HG02973 (cell line): ENCODE data around the gene C19orf85.
A peak's percentile ranks its signal among the peaks of the same experiment; 100 is the strongest.
"Not testable (repeated sequence)": the region's sequence is repeated elsewhere in the genome, so short reads cannot be mapped to it uniquely, and the experiment has no call there.

Experiments
- ATAC-seq: cut with Tn5 transposase; IDR thresholded peaks from one replicate; pipeline ENCODE4 v1.9.1; 2021; ENCODE audit warnings: moderate library complexity; ENCODE audit not compliant: unreplicated experiment

The C19orf85 gene

GRCh38 chr19:55464662-55465054 lies at the start of gene C19orf85:
TSS of gene C19orf85 (minus strand) at chr19:55464751. CDS start at chr19:55464554, 197 bp downstream.
- ATAC-seq = no peak

DNA sequence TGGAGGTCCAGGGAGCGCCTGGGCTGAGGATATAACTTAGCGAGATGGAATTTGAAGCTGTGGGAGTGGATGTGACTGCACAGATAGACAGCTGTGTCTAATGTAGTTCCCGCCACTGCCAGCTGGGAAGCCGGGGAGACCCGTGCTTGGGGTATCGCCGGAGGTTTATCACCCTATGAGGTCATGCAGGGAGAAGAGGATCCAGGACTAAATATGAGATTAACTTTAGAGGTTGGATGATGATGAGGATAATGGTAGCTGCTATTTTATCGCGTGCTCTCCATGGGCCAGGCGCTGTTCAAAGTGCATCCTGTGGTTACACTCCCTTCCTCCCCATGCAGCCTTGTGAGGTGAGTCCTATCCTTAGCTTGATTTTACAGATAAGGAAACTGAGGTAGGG lies 43.6 kb upstream of the C19orf85 start:
- no peak for ATAC-seq

- ATAC-seq = no peak
Observed at GRCh38 chr19:55504981-55505380, 40.4 kb upstream of the C19orf85 start.

DNA sequence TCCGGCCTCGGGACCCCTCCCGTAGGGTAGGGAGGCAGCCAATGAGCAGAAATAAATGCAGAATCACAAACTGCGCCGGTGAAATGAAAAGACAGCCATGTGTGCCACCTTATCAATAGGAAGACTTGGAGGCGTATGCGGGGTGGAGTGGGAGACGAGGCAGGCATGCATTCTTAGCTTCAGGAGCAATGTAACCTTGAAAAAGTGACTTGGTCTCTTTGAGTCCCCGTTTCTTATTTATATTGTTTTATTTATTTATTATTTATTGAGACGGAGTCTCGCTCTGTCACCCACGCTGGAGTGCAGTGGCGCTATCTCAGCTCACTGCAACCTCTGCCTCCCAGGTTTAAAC lies 39.7 kb upstream of the C19orf85 start:
- ATAC-seq = no peak

- ATAC-seq = peak; percentile 81
Observed at GRCh38 chr19:55503502-55504251, 39.1 kb upstream of the C19orf85 start.

- ATAC-seq = no peak
Observed at GRCh38 chr19:55503157-55503501, 38.6 kb upstream of the C19orf85 start.

- ATAC-seq = no peak
Observed at GRCh38 chr19:55502197-55502952, 37.8 kb upstream of the C19orf85 start.

- no peak for ATAC-seq
Observed at GRCh38 chr19:55500368-55500952, 35.9 kb upstream of the C19orf85 start.

- no peak for ATAC-seq
Observed at GRCh38 chr19:55498246-55498840, 33.8 kb upstream of the C19orf85 start.

DNA sequence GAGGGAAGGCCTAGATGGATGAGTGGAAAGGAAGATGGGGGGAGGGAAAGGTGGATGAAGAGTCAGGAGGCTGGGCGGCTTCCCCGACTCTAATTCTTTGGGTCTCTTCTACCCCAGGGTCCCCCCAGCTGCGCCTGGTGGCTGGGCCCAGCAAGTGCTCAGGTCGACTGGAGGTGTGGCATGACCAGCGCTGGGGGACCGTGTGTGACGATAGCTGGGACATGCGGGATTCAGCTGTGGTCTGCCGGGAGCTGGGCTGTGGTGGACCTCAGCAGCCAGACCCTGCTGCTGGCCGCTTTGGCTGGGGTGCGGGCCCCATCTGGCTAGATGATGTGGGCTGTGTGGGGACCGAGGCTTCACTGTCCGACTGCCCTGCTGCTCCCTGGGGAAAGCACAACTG lies 33.2 kb upstream of the C19orf85 start:
- ATAC-seq = no peak

- ATAC-seq = not testable (repeated sequence)
Observed at GRCh38 chr19:55496820-55497219, 32.3 kb upstream of the C19orf85 start.

- ATAC-seq = no peak
Observed at GRCh38 chr19:55495646-55496349, 31.2 kb upstream of the C19orf85 start.

DNA sequence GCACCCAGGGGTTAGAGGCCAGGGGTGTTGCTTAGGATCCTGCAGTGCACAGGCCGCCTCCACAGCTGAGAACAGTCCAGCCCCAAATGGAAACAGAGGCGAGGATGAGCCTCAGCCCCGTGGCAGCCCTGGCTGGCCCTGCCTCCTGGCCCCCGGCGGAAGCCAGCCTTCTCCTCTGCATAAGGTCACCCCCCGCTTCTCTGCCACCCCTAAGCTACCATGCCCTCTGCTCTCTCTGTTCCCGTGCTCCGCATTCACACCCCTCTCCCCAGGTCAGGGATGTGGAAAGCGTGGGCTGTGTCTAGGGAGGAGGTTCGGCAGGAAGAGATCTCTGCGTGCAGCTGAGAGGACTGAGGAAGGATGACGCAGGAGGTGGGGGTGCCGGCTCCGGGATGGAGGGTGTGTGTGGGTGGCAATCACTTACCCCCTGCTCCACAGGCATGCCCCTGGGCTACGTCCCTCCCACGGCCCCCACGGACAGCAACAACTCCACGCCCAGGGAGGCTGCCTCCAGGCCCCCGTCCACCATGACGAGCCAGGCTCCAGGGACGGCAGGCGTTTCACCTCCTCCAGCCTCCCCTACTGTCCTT lies 29.7 kb upstream of the C19orf85 start:
- no peak for ATAC-seq

GRCh38 chr19:55493645-55494171 lies 29.2 kb upstream of the C19orf85 start:
- ATAC-seq = no peak

DNA sequence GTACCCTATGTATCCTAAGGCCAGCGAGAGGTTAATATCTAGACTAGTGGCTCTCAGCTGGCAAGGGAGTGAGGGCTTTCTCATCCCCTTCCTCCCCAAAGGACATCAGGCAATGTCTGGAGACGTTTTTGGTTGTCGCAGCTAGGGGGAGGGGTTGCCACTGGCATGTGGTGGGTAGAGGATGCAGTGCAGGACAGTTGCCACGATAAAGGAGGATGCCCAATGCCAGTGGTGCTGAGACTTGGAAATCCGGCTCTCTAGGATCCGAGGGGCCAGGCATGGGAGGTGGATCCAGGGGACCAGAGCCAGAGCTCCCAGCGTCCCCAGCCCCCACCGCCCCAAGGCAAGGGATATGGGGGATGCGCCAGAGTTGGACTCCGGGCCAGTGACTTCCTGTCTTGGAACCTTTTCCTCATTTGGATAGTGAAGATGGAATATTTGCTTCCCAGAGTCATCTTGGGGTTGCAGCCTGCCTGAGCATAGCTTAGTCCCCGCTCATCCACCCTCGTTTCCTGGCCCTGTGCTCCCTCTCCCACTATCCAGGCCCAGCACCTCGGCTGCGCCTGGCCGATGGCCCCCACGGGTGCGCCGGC lies 28.6 kb upstream of the C19orf85 start:
- no peak for ATAC-seq

DNA sequence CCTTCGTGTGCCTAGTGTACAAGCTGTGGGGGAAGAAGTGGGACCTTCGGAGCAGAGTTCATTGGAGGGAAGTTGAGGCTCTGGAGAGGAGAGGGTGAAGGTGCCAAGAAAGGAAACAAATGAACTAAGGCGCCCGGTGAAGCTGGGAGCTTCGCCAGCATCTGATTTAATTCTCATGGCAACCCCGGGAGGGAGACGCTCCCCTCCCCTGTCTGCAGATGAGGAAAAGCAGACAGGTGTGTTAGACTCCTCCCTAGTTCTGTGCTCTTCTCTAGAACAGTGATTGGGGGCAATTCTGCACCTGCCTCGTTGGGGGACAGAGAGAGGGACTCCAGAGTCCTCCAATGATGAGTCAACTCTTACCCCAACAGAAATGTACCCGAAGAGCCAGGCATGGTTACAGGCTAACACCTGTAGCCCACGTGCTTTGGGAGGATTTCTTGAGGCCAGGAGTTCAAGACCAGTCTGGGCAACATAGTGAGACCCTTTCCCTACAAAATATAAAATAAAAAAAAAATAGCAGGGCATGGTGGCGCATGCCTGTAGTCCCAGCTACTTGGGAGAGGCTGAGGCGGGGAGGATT lies 27.9 kb upstream of the C19orf85 start:
- ATAC-seq = no peak

- no peak for ATAC-seq
Observed at GRCh38 chr19:55491546-55492360, 27.2 kb upstream of the C19orf85 start.

GRCh38 chr19:55490478-55491432 lies 26.2 kb upstream of the C19orf85 start:
- ATAC-seq = no peak
